GM23338 (cell line): ENCODE measurements around the gene KMT2E. TPM values are rescaled to one million over a fixed set of nuclear protein-coding genes. Genes with fewer than 3 reads are reported as not detected.

Source experiments
- ATAC-seq: fragments of 200-7000 bp; cut with Tn5 transposase; 3 replicates; pipeline ENCODE4 v1.9.1; 2020
- DNase-seq: peaks from one replicate; pipeline ENCODE4 v3.0.0-alpha.2; 2015; ENCODE audit warnings: low spot score
- H2AFZ ChIP-seq: fragments of 200-600 bp; sonication (generic); 2 replicates; pipeline ENCODE4 v1.8.0; 2016; ENCODE audit warnings: antibody characterized with exemption, mild to moderate bottlenecking, moderate library complexity
- H3F3A ChIP-seq: fragments of 200-600 bp; sonication (generic); replicated peaks from 2 replicates; pipeline ENCODE4 v1.8.0; 2017; ENCODE audit warnings: antibody characterized with exemption, mixed run types, low read depth
- H3K27ac ChIP-seq: fragments of 200-600 bp; sonication (generic); 2 replicates; pipeline ENCODE4 v1.6.1; 2016; ENCODE audit warnings: low read depth
- H3K27me3 ChIP-seq: fragments of 200-600 bp; sonication (generic); 2 replicates; pipeline ENCODE4 v1.8.0; 2016; ENCODE audit warnings: mild to moderate bottlenecking, mixed run types, moderate library complexity; ENCODE audit not compliant: insufficient read depth
- H3K36me3 ChIP-seq: fragments of 200-600 bp; sonication (generic); 2 replicates; pipeline ENCODE4 v1.8.0; 2016; ENCODE audit warnings: mild to moderate bottlenecking; ENCODE audit not compliant: insufficient read depth
- H3K4me1 ChIP-seq: fragments of 200-600 bp; sonication (generic); 2 replicates; pipeline ENCODE4 v1.8.0; 2016; ENCODE audit warnings: mild to moderate bottlenecking, moderate library complexity; ENCODE audit not compliant: insufficient read depth
- H3K4me2 ChIP-seq: fragments of 200-600 bp; sonication (generic); 2 replicates; pipeline ENCODE4 v1.7.1; 2017; ENCODE audit warnings: mixed run types
- H3K4me3 ChIP-seq: fragments of 200-600 bp; sonication (generic); 2 replicates; pipeline ENCODE4 v1.6.1; 2016; ENCODE audit warnings: mixed run types
- H3K79me2 ChIP-seq: fragments of 200-600 bp; sonication (generic); replicated peaks from 2 replicates; pipeline ENCODE4 v1.8.0; 2017; ENCODE audit warnings: mild to moderate bottlenecking; ENCODE audit not compliant: insufficient read depth
- H3K9me2 ChIP-seq: fragments of 200-600 bp; sonication (generic); 2 replicates; pipeline ENCODE4 v1.8.0; 2017; ENCODE audit not compliant: insufficient read depth
- H4K20me1 ChIP-seq: fragments of 200-600 bp; sonication (generic); replicated peaks from 2 replicates; pipeline ENCODE4 v1.8.0; 2017; ENCODE audit warnings: mild to moderate bottlenecking; ENCODE audit not compliant: insufficient read depth
- H3K27ac Mint-ChIP-seq: 2 replicates; pipeline ENCODE4 v1.8.0; 2020; ENCODE audit warnings: inconsistent platforms, mild to moderate bottlenecking, moderate library complexity, mixed read lengths
- H3K27me3 Mint-ChIP-seq: 3 replicates; pipeline ENCODE4 v1.8.0; 2022; ENCODE audit warnings: low read depth, mild to moderate bottlenecking, moderate library complexity, mixed read lengths, inconsistent platforms; ENCODE audit not compliant: insufficient read depth, poor library complexity
- H3K36me3 Mint-ChIP-seq: 3 replicates; pipeline ENCODE4 v1.8.0; 2021; ENCODE audit warnings: low read depth, mild to moderate bottlenecking, inconsistent platforms, moderate library complexity, mixed read lengths
- H3K4me1 Mint-ChIP-seq: 3 replicates; pipeline ENCODE4 v1.8.0; 2020; ENCODE audit warnings: mild to moderate bottlenecking, inconsistent platforms, mixed read lengths
- H3K4me3 Mint-ChIP-seq: 3 replicates; pipeline ENCODE4 v1.8.0; 2021; ENCODE audit warnings: moderate library complexity, mild to moderate bottlenecking, inconsistent platforms, mixed read lengths
- H3K9me3 Mint-ChIP-seq: 3 replicates; pipeline ENCODE4 v1.8.0; 2020; ENCODE audit warnings: moderate library complexity, mild to moderate bottlenecking, inconsistent platforms, mixed read lengths
- CREB1 ChIP-seq: fragments of 250-450 bp; sonication (Bioruptor Pico); IDR thresholded peaks from 2 replicates; pipeline ENCODE4 v1.5.0; 2020; ENCODE audit warnings: low read depth, mild to moderate bottlenecking, moderate library complexity
- EZH2 ChIP-seq: fragments of 200-600 bp; sonication (generic); IDR thresholded peaks from one replicate; pipeline ENCODE4 v1.8.0; 2017; ENCODE audit warnings: antibody characterized with exemption, mild to moderate bottlenecking, low read depth; ENCODE audit not compliant: unreplicated experiment
- EZH2phosphoT487 ChIP-seq: fragments of 200-600 bp; sonication (generic); IDR thresholded peaks from one replicate; pipeline ENCODE4 v1.8.1; 2018; ENCODE audit warnings: antibody characterized with exemption; ENCODE audit not compliant: unreplicated experiment
- JUNB ChIP-seq: IDR thresholded peaks from one replicate; pipeline ENCODE4 v1.6.1; 2016; ENCODE audit warnings: antibody characterized with exemption; ENCODE audit not compliant: unreplicated experiment
- NANOG ChIP-seq: IDR thresholded peaks from 2 replicates; pipeline ENCODE4 v1.6.1; 2016; ENCODE audit warnings: antibody characterized with exemption, borderline replicate concordance
- POLR2AphosphoS5 ChIP-seq: IDR thresholded peaks from 2 replicates; pipeline ENCODE4 v1.6.1; 2016; ENCODE audit warnings: antibody characterized with exemption, low read depth
- REST ChIP-seq: IDR thresholded peaks from one replicate; pipeline ENCODE4 v1.6.1; 2018; ENCODE audit warnings: antibody characterized with exemption; ENCODE audit not compliant: unreplicated experiment
- STAT1 ChIP-seq: IDR thresholded peaks from one replicate; pipeline ENCODE4 v1.6.1; 2016; ENCODE audit warnings: antibody characterized with exemption; ENCODE audit not compliant: unreplicated experiment
- ZNF114 ChIP-seq: fragments of 250-450 bp; sonication (Bioruptor Pico); IDR thresholded peaks from 2 replicates; pipeline ENCODE4 v1.5.0; 2020; ENCODE audit warnings: mild to moderate bottlenecking, moderate library complexity
- ZNF331 ChIP-seq: fragments of 250-450 bp; sonication (Bioruptor Pico); IDR thresholded peaks from 2 replicates; pipeline ENCODE4 v1.5.0; 2020; ENCODE audit warnings: low read depth, mild to moderate bottlenecking, moderate library complexity
- polyA plus RNA-seq: library from polyadenylated mRNA; unstranded; fragments of >200 nt; fragmentation: Nextera tagmentation; extraction: Ambion mirVana; gene quantifications from 2 replicates; pipeline ENCODE4 v1.2.1, GENCODE V29; 2016
- total RNA-seq: library from RNA; depleted of rRNA; stranded (reverse); fragments of >200 nt; shearing (Covaris generic); gene quantifications from 2 replicates; pipeline ENCODE4 v1.2.3, GENCODE V29; 2014
- TF ChIP-seq, protein P1 (sequence below), 2 experiments: fragments of 200-600 bp in 1 of 2; sonication (generic) in 1 of 2; conservative IDR thresholded peaks; 2 replicates each; pipeline versions ENCODE4 v1.5.1 to v1.6.1; 2016 to 2017; ENCODE audit warnings: antibody characterized with exemption in 2 of 2, low read depth in 2 of 2, mild to moderate bottlenecking in 2 of 2, moderate library complexity in 1 of 2
- TF ChIP-seq, protein P2 (sequence below): fragments of 250-450 bp; sonication (Bioruptor Pico); IDR thresholded peaks from 2 replicates; pipeline ENCODE4 v1.5.0; 2020; ENCODE audit warnings: mild to moderate bottlenecking, moderate library complexity
- TF ChIP-seq, protein P3 (sequence below): IDR thresholded peaks from 2 replicates; pipeline ENCODE4 v1.6.1; 2016; ENCODE audit warnings: antibody characterized with exemption

KMT2E gene
- total and polyA plus RNA-seq, 2 experiments from 2014 or later = 50.2 to 70.9 TPM

DNA sequence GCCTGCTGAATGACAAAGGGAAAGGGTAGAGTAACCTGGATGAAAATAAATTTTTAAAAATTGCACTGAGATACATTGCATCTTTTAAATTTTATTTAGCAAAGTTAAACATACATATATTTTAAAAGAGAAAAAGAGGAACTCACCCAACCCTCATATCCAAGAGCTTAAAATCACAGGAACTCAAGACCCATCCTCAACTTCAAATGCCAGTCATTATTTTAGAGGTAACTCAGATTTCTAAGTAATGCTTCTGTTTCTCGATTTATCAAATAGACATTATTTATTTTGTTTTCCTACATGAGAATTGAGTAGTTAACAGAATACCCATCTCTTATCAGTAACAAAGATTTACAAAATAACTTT is 32.4 kb upstream of the KMT2E start:
- ATAC-seq (no peak), DNase-seq (no peak)
- Mint-ChIP-seq H3K36me3 (no peaks in the 10 kb centered on the region), H3K27ac (no peak overlapping the region), H3K4me1 (peaks cover 63% of the 10 kb centered on the region), H3K4me3 (no peak overlapping the region), H3K27me3 (peaks cover 13% of the 10 kb centered on the region), H3K9me3 (no peaks in the 10 kb centered on the region; the same call in 2 of the 3 replicates)
- Histone ChIP-seq H2AFZ (no peak overlapping the region), H3K36me3 (no peaks in the 10 kb centered on the region), H3K79me2 (peaks cover 18% of the 10 kb centered on the region), H3K27ac (no peak overlapping the region), H3F3A (peaks cover 9% of the 10 kb centered on the region; the same call in 1 of the 2 replicates), H3K9me2 (no peaks in the 10 kb centered on the region), H3K27me3 (no peaks in the 10 kb centered on the region), H3K4me2 (no peak overlapping the region), H3K4me1 (peaks cover 49% of the 10 kb centered on the region), H3K4me3 (no peak overlapping the region), H4K20me1 (peaks cover 13% of the 10 kb centered on the region)
- TF ChIP-seq, protein P1, sequence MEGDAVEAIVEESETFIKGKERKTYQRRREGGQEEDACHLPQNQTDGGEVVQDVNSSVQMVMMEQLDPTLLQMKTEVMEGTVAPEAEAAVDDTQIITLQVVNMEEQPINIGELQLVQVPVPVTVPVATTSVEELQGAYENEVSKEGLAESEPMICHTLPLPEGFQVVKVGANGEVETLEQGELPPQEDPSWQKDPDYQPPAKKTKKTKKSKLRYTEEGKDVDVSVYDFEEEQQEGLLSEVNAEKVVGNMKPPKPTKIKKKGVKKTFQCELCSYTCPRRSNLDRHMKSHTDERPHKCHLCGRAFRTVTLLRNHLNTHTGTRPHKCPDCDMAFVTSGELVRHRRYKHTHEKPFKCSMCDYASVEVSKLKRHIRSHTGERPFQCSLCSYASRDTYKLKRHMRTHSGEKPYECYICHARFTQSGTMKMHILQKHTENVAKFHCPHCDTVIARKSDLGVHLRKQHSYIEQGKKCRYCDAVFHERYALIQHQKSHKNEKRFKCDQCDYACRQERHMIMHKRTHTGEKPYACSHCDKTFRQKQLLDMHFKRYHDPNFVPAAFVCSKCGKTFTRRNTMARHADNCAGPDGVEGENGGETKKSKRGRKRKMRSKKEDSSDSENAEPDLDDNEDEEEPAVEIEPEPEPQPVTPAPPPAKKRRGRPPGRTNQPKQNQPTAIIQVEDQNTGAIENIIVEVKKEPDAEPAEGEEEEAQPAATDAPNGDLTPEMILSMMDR (conservative IDR thresholded peaks at IDR 0.05; ENCODE audit: low read depth in 2 of 2) = no peak
- TF ChIP-seq CREB1 (CRISPR knock-in tag) (no peak), NANOG (no peak), REST (no peak), POLR2AphosphoS5 (no peak), EZH2 (no peak), JUNB (no peak), STAT1 (no peak), ZNF331 (CRISPR knock-in tag) (no peak), EZH2phosphoT487 (no peak), ZNF114 (CRISPR knock-in tag) (no peak)
- TF ChIP-seq, protein P2, sequence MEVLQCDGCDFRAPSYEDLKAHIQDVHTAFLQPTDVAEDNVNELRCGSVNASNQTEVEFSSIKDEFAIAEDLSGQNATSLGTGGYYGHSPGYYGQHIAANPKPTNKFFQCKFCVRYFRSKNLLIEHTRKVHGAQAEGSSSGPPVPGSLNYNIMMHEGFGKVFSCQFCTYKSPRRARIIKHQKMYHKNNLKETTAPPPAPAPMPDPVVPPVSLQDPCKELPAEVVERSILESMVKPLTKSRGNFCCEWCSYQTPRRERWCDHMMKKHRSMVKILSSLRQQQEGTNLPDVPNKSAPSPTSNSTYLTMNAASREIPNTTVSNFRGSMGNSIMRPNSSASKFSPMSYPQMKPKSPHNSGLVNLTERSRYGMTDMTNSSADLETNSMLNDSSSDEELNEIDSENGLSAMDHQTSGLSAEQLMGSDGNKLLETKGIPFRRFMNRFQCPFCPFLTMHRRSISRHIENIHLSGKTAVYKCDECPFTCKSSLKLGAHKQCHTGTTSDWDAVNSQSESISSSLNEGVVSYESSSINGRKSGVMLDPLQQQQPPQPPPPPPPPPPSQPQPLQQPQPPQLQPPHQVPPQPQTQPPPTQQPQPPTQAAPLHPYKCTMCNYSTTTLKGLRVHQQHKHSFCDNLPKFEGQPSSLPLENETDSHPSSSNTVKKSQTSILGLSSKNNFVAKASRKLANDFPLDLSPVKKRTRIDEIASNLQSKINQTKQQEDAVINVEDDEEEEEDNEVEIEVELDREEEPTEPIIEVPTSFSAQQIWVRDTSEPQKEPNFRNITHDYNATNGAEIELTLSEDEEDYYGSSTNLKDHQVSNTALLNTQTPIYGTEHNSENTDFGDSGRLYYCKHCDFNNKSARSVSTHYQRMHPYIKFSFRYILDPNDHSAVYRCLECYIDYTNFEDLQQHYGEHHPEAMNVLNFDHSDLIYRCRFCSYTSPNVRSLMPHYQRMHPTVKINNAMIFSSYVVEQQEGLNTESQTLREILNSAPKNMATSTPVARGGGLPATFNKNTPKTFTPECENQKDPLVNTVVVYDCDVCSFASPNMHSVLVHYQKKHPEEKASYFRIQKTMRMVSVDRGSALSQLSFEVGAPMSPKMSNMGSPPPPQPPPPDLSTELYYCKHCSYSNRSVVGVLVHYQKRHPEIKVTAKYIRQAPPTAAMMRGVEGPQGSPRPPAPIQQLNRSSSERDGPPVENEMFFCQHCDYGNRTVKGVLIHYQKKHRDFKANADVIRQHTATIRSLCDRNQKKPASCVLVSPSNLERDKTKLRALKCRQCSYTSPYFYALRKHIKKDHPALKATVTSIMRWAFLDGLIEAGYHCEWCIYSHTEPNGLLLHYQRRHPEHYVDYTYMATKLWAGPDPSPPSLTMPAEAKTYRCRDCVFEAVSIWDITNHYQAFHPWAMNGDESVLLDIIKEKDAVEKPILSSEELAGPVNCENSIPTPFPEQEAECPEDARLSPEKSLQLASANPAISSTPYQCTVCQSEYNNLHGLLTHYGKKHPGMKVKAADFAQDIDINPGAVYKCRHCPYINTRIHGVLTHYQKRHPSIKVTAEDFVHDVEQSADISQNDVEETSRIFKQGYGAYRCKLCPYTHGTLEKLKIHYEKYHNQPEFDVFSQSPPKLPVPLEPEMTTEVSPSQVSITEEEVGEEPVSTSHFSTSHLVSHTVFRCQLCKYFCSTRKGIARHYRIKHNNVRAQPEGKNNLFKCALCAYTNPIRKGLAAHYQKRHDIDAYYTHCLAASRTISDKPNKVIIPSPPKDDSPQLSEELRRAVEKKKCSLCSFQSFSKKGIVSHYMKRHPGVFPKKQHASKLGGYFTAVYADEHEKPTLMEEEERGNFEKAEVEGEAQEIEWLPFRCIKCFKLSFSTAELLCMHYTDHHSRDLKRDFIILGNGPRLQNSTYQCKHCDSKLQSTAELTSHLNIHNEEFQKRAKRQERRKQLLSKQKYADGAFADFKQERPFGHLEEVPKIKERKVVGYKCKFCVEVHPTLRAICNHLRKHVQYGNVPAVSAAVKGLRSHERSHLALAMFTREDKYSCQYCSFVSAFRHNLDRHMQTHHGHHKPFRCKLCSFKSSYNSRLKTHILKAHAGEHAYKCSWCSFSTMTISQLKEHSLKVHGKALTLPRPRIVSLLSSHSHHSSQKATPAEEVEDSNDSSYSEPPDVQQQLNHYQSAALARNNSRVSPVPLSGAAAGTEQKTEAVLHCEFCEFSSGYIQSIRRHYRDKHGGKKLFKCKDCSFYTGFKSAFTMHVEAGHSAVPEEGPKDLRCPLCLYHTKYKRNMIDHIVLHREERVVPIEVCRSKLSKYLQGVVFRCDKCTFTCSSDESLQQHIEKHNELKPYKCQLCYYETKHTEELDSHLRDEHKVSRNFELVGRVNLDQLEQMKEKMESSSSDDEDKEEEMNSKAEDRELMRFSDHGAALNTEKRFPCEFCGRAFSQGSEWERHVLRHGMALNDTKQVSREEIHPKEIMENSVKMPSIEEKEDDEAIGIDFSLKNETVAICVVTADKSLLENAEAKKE (CRISPR knock-in tag) = no peak
- TF ChIP-seq, protein P3, sequence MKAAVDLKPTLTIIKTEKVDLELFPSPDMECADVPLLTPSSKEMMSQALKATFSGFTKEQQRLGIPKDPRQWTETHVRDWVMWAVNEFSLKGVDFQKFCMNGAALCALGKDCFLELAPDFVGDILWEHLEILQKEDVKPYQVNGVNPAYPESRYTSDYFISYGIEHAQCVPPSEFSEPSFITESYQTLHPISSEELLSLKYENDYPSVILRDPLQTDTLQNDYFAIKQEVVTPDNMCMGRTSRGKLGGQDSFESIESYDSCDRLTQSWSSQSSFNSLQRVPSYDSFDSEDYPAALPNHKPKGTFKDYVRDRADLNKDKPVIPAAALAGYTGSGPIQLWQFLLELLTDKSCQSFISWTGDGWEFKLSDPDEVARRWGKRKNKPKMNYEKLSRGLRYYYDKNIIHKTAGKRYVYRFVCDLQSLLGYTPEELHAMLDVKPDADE = no peak
